K562 (cell line): ENCODE measurements around the gene TMEM89. TPM values are rescaled to one million over a fixed set of nuclear protein-coding genes. Genes with fewer than 3 reads are reported as not detected.

Experiments used
- ARID1B ChIP-seq: fragments of 450-650 bp; IDR thresholded peaks from 2 replicates; pipeline ENCODE4 v1.6.1; 2016; ENCODE audit warnings: antibody characterized with exemption, mild to moderate bottlenecking, inconsistent platforms
- BCOR ChIP-seq: fragments of 450-650 bp; IDR thresholded peaks from 2 replicates; pipeline ENCODE4 v1.6.1; 2016
- EGR1 ChIP-seq: fragments of 450-650 bp; conservative IDR thresholded peaks from 2 replicates; pipeline ENCODE4 v1.6.1; 2017; ENCODE audit warnings: mild to moderate bottlenecking
- FOXM1 ChIP-seq, 2 experiments: fragments of 450-650 bp in 1 of 2; sonication (generic) in 1 of 2; formaldehyde crosslinking in 1 of 2; IDR thresholded peaks; 2 replicates each; pipeline versions ENCODE4 v1.6.1 to v1.9.0; 2017 to 2022; ENCODE audit warnings: low read depth in 2 of 2, mild to moderate bottlenecking in 2 of 2, missing genetic modification reagents in 1 of 2, moderate library complexity in 1 of 2
- LARP7 ChIP-seq: fragments of 450-650 bp; IDR thresholded peaks from 2 replicates; pipeline ENCODE4 v1.6.1; 2016
- NCOA2 ChIP-seq, 2 experiments: fragments of 450-650 bp; IDR thresholded peaks; 2 replicates each; pipeline ENCODE4 v1.6.1; 2018; ENCODE audit warnings: mild to moderate bottlenecking in 2 of 2, moderate library complexity in 1 of 2; ENCODE audit not compliant: partially characterized antibody in 2 of 2
- POLR3A ChIP-seq: IDR thresholded peaks from 2 replicates; pipeline ENCODE4 v1.6.1; 2011; ENCODE audit warnings: borderline replicate concordance, mild to moderate bottlenecking, moderate library complexity; ENCODE audit not compliant: insufficient read length, insufficient read depth; ENCODE audit errors: extremely low read depth
- PTTG1 ChIP-seq: fragments of 450-650 bp; IDR thresholded peaks from 2 replicates; pipeline ENCODE4 v1.6.1; 2016; ENCODE audit warnings: low read depth, mild to moderate bottlenecking, missing genetic modification characterization, missing compliant biosample characterization
- RBM34 ChIP-seq: fragments of 200-400 bp; formaldehyde crosslinking; IDR thresholded peaks from 2 replicates; pipeline ENCODE4 v1.6.1; 2018; ENCODE audit warnings: low read length, borderline replicate concordance; ENCODE audit not compliant: insufficient read depth
- RBM39 ChIP-seq: fragments of 200-400 bp; formaldehyde crosslinking; optimal IDR thresholded peaks from 2 replicates; pipeline ENCODE3; 2018; ENCODE audit warnings: low read depth, low read length
- STAT5B ChIP-seq: fragments of 250-450 bp; sonication (Bioruptor Pico); IDR thresholded peaks from 2 replicates; pipeline ENCODE4 v1.8.0; 2021; ENCODE audit warnings: mild to moderate bottlenecking, inconsistent platforms
- TRIM24 ChIP-seq, 2 experiments: fragments of 450-650 bp; IDR thresholded peaks; 2 replicates each; pipeline ENCODE4 v1.6.1; 2016
- VEZF1 ChIP-seq: fragments of 200-800 bp; sonication (Bioruptor generic); IDR thresholded peaks from 2 replicates; pipeline ENCODE4 v1.6.1; 2017; ENCODE audit warnings: missing genetic modification characterization, missing compliant biosample characterization
- ZC3H8 ChIP-seq: fragments of 450-650 bp; IDR thresholded peaks from 2 replicates; pipeline ENCODE4 v1.6.1; 2017
- ZNF134 ChIP-seq: fragments of 250-450 bp; sonication (Bioruptor Pico); conservative IDR thresholded peaks from 2 replicates; pipeline ENCODE4 v1.4.0; 2020
- ZNF239 ChIP-seq: fragments of 250-450 bp; sonication (Bioruptor Pico); IDR thresholded peaks from 2 replicates; pipeline ENCODE4 v1.4.0; 2020; ENCODE audit warnings: mild to moderate bottlenecking
- polyA plus RNA-seq, 8 experiments: library from polyadenylated mRNA; depleted of rRNA in 4 of 8; stranded (reverse) in 5 of 8; unstranded in 3 of 8; fragments of >200 nt; fragmentation: Nextera tagmentation in 2 of 8; fragmentation: Illumina TruSeq in 1 of 8; extraction: Ambion mirVana in 2 of 8; extraction: Trizol in 1 of 8; gene quantifications; 2 replicates each; pipeline versions ENCODE4 v1.2.1 to v1.2.3, GENCODE V29; 2011 to 2014; ENCODE audit warnings: inconsistent platforms in 1 of 8, missing spikeins in 1 of 8
- total RNA-seq, 7 experiments: library from RNA; depleted of rRNA in 6 of 7; stranded (reverse); fragments of >200 nt in 6 of 7; fragmentation: Illumina TruSeq in 2 of 7; extraction: Trizol in 2 of 7; gene quantifications; 2 replicates each; pipeline versions ENCODE4 v1.2.1 to v1.2.3, GENCODE V29; 2011 to 2021; ENCODE audit warnings: low replicate concordance in 1 of 7
- TF ChIP-seq, protein P1 (sequence below): fragments of 450-650 bp; IDR thresholded peaks from 2 replicates; pipeline ENCODE4 v1.6.1; 2017; ENCODE audit warnings: antibody characterized with exemption, mild to moderate bottlenecking
- TF ChIP-seq, protein P2 (sequence below): fragments of 250-450 bp; sonication (Bioruptor Pico); IDR thresholded peaks from 2 replicates; pipeline ENCODE4 v1.6.1; 2021; ENCODE audit warnings: mild to moderate bottlenecking
- TF ChIP-seq, protein P3 (sequence below): IDR thresholded peaks from 2 replicates; pipeline ENCODE4 v1.6.1; 2012; ENCODE audit warnings: low read depth, low read length, improper control_type of control experiment, borderline replicate concordance
- TF ChIP-seq, protein P4 (sequence below), 2 experiments: fragments of 200-800 bp in 1 of 2; sonication (Bioruptor generic) in 1 of 2; sonication (generic) in 1 of 2; formaldehyde crosslinking in 1 of 2; IDR thresholded peaks in 1 of 2; conservative IDR thresholded peaks in 1 of 2; 2 replicates each; pipeline versions ENCODE4 v1.5.0 to v1.6.1; 2016 to 2020; ENCODE audit warnings: missing compliant biosample characterization in 1 of 2, missing genetic modification characterization in 1 of 2, missing genetic modification reagents in 1 of 2

The TMEM89 gene
- total and polyA plus RNA-seq, 9 of the 15 experiments (the other 6 are each of a cell fraction or from before 2014, with no cell fraction given), result not detected

DNA sequence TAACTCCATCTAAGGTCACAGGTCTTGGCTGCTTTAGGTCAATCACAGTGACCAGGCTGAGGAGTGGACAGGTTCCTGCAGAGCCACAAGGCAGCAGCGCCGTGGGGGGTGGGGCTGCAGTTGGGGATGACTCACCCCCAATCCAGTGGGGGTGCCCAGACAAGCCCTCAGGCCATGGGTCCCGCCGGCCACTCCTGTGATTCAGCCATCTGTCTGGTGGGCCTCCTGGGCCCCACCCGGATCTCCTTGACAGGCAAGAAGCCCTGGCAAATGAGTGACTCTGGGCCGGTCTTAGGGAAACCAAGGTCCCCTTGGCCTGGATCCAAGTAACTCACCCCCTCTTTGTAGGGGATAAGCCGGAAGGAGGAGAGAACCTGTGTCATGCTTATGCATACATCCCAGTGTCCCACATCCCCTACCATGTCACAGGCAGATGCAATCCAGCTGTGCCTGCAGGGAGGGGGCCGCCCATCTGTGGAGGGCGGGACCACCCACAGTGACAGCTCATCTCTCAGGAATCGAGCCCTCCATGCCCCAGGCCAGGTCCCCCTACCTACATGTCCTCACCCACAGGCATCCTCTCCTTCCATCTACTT lies 25.9 kb downstream of the TMEM89 start (continued):
- TF ChIP-seq, protein P1, sequence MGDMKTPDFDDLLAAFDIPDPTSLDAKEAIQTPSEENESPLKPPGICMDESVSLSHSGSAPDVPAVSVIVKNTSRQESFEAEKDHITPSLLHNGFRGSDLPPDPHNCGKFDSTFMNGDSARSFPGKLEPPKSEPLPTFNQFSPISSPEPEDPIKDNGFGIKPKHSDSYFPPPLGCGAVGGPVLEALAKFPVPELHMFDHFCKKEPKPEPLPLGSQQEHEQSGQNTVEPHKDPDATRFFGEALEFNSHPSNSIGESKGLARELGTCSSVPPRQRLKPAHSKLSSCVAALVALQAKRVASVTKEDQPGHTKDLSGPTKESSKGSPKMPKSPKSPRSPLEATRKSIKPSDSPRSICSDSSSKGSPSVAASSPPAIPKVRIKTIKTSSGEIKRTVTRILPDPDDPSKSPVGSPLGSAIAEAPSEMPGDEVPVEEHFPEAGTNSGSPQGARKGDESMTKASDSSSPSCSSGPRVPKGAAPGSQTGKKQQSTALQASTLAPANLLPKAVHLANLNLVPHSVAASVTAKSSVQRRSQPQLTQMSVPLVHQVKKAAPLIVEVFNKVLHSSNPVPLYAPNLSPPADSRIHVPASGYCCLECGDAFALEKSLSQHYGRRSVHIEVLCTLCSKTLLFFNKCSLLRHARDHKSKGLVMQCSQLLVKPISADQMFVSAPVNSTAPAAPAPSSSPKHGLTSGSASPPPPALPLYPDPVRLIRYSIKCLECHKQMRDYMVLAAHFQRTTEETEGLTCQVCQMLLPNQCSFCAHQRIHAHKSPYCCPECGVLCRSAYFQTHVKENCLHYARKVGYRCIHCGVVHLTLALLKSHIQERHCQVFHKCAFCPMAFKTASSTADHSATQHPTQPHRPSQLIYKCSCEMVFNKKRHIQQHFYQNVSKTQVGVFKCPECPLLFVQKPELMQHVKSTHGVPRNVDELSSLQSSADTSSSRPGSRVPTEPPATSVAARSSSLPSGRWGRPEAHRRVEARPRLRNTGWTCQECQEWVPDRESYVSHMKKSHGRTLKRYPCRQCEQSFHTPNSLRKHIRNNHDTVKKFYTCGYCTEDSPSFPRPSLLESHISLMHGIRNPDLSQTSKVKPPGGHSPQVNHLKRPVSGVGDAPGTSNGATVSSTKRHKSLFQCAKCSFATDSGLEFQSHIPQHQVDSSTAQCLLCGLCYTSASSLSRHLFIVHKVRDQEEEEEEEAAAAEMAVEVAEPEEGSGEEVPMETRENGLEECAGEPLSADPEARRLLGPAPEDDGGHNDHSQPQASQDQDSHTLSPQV, result no peak
- TF ChIP-seq, protein P2, sequence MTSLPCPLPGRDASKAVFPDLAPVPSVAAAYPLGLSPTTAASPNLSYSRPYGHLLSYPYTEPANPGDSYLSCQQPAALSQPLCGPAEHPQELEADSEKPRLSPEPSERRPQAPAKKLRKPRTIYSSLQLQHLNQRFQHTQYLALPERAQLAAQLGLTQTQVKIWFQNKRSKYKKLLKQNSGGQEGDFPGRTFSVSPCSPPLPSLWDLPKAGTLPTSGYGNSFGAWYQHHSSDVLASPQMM (CRISPR knock-in tag), result no peak
- TF ChIP-seq, protein P3, sequence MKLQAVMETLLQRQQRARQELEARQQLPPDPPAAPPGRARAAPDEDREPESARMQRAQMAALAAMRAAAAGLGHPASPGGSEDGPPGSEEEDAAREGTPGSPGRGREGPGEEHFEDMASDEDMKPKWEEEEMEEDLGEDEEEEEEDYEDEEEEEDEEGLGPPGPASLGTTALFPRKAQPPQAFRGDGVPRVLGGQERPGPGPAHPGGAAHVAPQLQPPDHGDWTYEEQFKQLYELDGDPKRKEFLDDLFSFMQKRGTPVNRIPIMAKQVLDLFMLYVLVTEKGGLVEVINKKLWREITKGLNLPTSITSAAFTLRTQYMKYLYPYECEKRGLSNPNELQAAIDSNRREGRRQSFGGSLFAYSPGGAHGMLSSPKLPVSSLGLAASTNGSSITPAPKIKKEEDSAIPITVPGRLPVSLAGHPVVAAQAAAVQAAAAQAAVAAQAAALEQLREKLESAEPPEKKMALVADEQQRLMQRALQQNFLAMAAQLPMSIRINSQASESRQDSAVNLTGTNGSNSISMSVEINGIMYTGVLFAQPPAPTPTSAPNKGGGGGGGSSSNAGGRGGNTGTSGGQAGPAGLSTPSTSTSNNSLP, result no peak
- TF ChIP-seq LARP7, result no peak
- TF ChIP-seq EGR1, result no peak
- TF ChIP-seq STAT5B (CRISPR knock-in tag), result no peak
- no peak for TF ChIP-seq BCOR
- TF ChIP-seq TRIM24 (IDR thresholded peaks at IDR 0.05), result no peak
- no peak for TF ChIP-seq FOXM1 (IDR thresholded peaks at IDR 0.05; ENCODE audit: low read depth)
- no peak for TF ChIP-seq FOXM1 (CRISPR knock-in tag; IDR thresholded peaks at IDR 0.05; ENCODE audit: low read depth)
- no peak for TF ChIP-seq RBM39
- no peak for TF ChIP-seq ZC3H8
- no peak for TF ChIP-seq POLR3A
- peak; percentile 52 for TF ChIP-seq VEZF1
- TF ChIP-seq, protein P4, sequence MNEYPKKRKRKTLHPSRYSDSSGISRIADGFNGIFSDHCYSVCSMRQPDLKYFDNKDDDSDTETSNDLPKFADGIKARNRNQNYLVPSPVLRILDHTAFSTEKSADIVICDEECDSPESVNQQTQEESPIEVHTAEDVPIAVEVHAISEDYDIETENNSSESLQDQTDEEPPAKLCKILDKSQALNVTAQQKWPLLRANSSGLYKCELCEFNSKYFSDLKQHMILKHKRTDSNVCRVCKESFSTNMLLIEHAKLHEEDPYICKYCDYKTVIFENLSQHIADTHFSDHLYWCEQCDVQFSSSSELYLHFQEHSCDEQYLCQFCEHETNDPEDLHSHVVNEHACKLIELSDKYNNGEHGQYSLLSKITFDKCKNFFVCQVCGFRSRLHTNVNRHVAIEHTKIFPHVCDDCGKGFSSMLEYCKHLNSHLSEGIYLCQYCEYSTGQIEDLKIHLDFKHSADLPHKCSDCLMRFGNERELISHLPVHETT (CRISPR knock-in tag; conservative IDR thresholded peaks at IDR 0.05 in 1 of 2, IDR thresholded peaks at IDR 0.05 in 1 of 2), result no peak
- peak; percentile 54 for TF ChIP-seq ARID1B
- no peak for TF ChIP-seq NCOA2 (IDR thresholded peaks at IDR 0.05; ENCODE audit: partially characterized antibody in 2 of 2)
- TF ChIP-seq RBM34, result no peak
- TF ChIP-seq PTTG1 (tag), result no peak
- no peak for TF ChIP-seq ZNF239 (CRISPR knock-in tag)
- TF ChIP-seq ZNF134 (CRISPR knock-in tag), result no peak
